IPS DF 19.7 (cell line): Measurements from ENCODE around the gene IFT122.

ENCODE experiments used
- DNase-seq: peaks from one replicate; pipeline ENCODE4 v3.0.0-alpha.2; 2013; ENCODE audit warnings: low read depth, low spot score

IFT122 gene

GRCh38 chr3:129558081-129558771 lies 118.2 kb downstream of the IFT122 start:
- no peak for DNase-seq

GRCh38 chr3:129558772-129559564 lies 118.9 kb downstream of the IFT122 start:
- no peak for DNase-seq

GRCh38 chr3:129559565-129560079 lies 119.6 kb downstream of the IFT122 start:
- no peak for DNase-seq

GRCh38 chr3:129560269-129560787 lies 120.3 kb downstream of the IFT122 start:
- DNase-seq, result no peak

GRCh38 chr3:129560911-129561594 lies 121.0 kb downstream of the IFT122 start:
- no peak for DNase-seq

- no peak for DNase-seq
These were observed 121.7 kb downstream of the IFT122 start for GRCh38 chr3:129561619-129562248.

- DNase-seq, result no peak
These were observed 122.8 kb downstream of the IFT122 start for GRCh38 chr3:129562803-129563202.

GRCh38 chr3:129563332-129563731 lies 123.3 kb downstream of the IFT122 start:
- no peak for DNase-seq

GRCh38 chr3:129563850-129564535 lies 124.0 kb downstream of the IFT122 start:
- no peak for DNase-seq

GRCh38 chr3:129564981-129565644 lies 125.1 kb downstream of the IFT122 start:
- no peak for DNase-seq

- no peak for DNase-seq
These were observed 125.9 kb downstream of the IFT122 start for GRCh38 chr3:129565902-129566301.

- DNase-seq, result no peak
These were observed 127.2 kb downstream of the IFT122 start for GRCh38 chr3:129567176-129567705.

- no peak for DNase-seq
These were observed 127.9 kb downstream of the IFT122 start for GRCh38 chr3:129567939-129568338.

GRCh38 chr3:129569856-129570255 lies 129.8 kb downstream of the IFT122 start:
- no peak for DNase-seq
